HepG2 (cell line): ENCODE measurements around the gene HID1. TPM values are rescaled to one million over a fixed set of nuclear protein-coding genes. Genes with fewer than 3 reads are reported as not detected.
A peak's percentile ranks its signal among the peaks of the same experiment; 100 is the strongest.

Experiments used
- GTF2F1 ChIP-seq: fragments of 150-350 bp; IDR thresholded peaks from 2 replicates; pipeline ENCODE4 v1.6.1; 2014; ENCODE audit warnings: low read length
- IRF2 ChIP-seq: IDR thresholded peaks from 2 replicates; pipeline ENCODE4 v1.6.1; 2018; ENCODE audit warnings: missing genetic modification reagents, missing compliant biosample characterization
- ISX ChIP-seq: sonication (generic); formaldehyde crosslinking; conservative IDR thresholded peaks from 2 replicates; pipeline ENCODE4 v1.5.0; 2020; ENCODE audit warnings: missing genetic modification reagents
- JUNB ChIP-seq: sonication (generic); formaldehyde crosslinking; IDR thresholded peaks from 2 replicates; pipeline ENCODE4 v1.8.0; 2022; ENCODE audit warnings: missing genetic modification reagents, mild to moderate bottlenecking, borderline replicate concordance
- KMT2B ChIP-seq: IDR thresholded peaks from 2 replicates; pipeline ENCODE4 v1.6.1; 2016; ENCODE audit warnings: missing genetic modification reagents, missing compliant biosample characterization
- MBD4 ChIP-seq: IDR thresholded peaks from 2 replicates; pipeline ENCODE4 v1.6.1; 2012; ENCODE audit warnings: low read length, inconsistent platforms, borderline replicate concordance
- NBN ChIP-seq: fragments of 450-650 bp; conservative IDR thresholded peaks from 2 replicates; pipeline ENCODE4 v1.6.1; 2017
- PHF5A ChIP-seq: IDR thresholded peaks from one replicate; pipeline ENCODE4 v1.6.1; 2018; ENCODE audit warnings: low read depth, missing genetic modification reagents; ENCODE audit not compliant: unreplicated experiment
- RAD21 ChIP-seq: fragments of 450-650 bp; formaldehyde crosslinking; IDR thresholded peaks from 2 replicates; pipeline ENCODE4 v1.5.0; 2020; ENCODE audit warnings: mild to moderate bottlenecking
- ZNF274 ChIP-seq: sonication (generic); formaldehyde crosslinking; IDR thresholded peaks from 2 replicates; pipeline ENCODE4 v1.5.1; 2020; ENCODE audit warnings: mild to moderate bottlenecking, missing genetic modification reagents
- ZNF44 ChIP-seq: sonication (generic); formaldehyde crosslinking; IDR thresholded peaks from 2 replicates; pipeline ENCODE4 v1.5.1; 2020; ENCODE audit warnings: mild to moderate bottlenecking, missing genetic modification reagents
- ZNF562 ChIP-seq: sonication (generic); formaldehyde crosslinking; IDR thresholded peaks from 2 replicates; pipeline ENCODE4 v1.8.0; 2022; ENCODE audit warnings: missing genetic modification reagents, borderline replicate concordance
- ZNF777 ChIP-seq: sonication (generic); formaldehyde crosslinking; IDR thresholded peaks from 2 replicates; pipeline ENCODE4 v1.4.0; 2020; ENCODE audit warnings: missing genetic modification reagents
- ZSCAN30 ChIP-seq: sonication (generic); formaldehyde crosslinking; IDR thresholded peaks from 2 replicates; pipeline ENCODE4 v1.5.0; 2020; ENCODE audit warnings: mild to moderate bottlenecking, missing genetic modification reagents
- polyA plus RNA-seq, 8 experiments: library from polyadenylated mRNA; depleted of rRNA in 3 of 8; stranded (reverse) in 7 of 8; unstranded in 1 of 8; fragments of >200 nt; fragmentation: Illumina TruSeq in 4 of 8; extraction: Trizol in 4 of 8; gene quantifications; 2 replicates each; pipeline versions ENCODE4 v1.2.1 to v1.2.3, GENCODE V29; 2011 to 2016; ENCODE audit warnings: low read depth in 4 of 8, missing spikeins in 1 of 8, mixed read lengths in 1 of 8; ENCODE audit not compliant: insufficient read depth in 1 of 8
- total RNA-seq, 5 experiments: library from RNA; depleted of rRNA; stranded (reverse); fragments of >200 nt; fragmentation: Illumina TruSeq; extraction: Trizol; gene quantifications; 2 replicates each; pipeline ENCODE4 v1.2.3, GENCODE V29; 2016; ENCODE audit warnings: low read depth in 1 of 5
- TF ChIP-seq, protein P1 (sequence below): sonication (generic); formaldehyde crosslinking; IDR thresholded peaks from 2 replicates; pipeline ENCODE4 v1.8.1; 2023; ENCODE audit warnings: mild to moderate bottlenecking, inconsistent platforms, moderate library complexity, missing genetic modification reagents, borderline replicate concordance
- TF ChIP-seq, protein P2 (sequence below): IDR thresholded peaks from 2 replicates; pipeline ENCODE4 v1.6.1; 2016; ENCODE audit warnings: mild to moderate bottlenecking
- TF ChIP-seq, protein P3 (sequence below): sonication (generic); formaldehyde crosslinking; IDR thresholded peaks from 2 replicates; pipeline ENCODE4 v1.5.1; 2020; ENCODE audit warnings: mild to moderate bottlenecking, missing genetic modification reagents, moderate library complexity
- TF ChIP-seq, protein P4 (sequence below): sonication (generic); formaldehyde crosslinking; IDR thresholded peaks from 2 replicates; pipeline ENCODE4 v1.8.0; 2022; ENCODE audit warnings: mild to moderate bottlenecking, missing genetic modification reagents; ENCODE audit not compliant: insufficient replicate concordance
- TF ChIP-seq, protein P5 (sequence below): sonication (generic); formaldehyde crosslinking; IDR thresholded peaks from 2 replicates; pipeline ENCODE4 v1.4.0; 2020; ENCODE audit warnings: missing genetic modification reagents

Gene HID1
- total and polyA plus RNA-seq, 2 of the 13 experiments (the other 11 are each of a cell fraction or from before 2014, with no cell fraction given): 2.1 to 10.6 TPM

DNA sequence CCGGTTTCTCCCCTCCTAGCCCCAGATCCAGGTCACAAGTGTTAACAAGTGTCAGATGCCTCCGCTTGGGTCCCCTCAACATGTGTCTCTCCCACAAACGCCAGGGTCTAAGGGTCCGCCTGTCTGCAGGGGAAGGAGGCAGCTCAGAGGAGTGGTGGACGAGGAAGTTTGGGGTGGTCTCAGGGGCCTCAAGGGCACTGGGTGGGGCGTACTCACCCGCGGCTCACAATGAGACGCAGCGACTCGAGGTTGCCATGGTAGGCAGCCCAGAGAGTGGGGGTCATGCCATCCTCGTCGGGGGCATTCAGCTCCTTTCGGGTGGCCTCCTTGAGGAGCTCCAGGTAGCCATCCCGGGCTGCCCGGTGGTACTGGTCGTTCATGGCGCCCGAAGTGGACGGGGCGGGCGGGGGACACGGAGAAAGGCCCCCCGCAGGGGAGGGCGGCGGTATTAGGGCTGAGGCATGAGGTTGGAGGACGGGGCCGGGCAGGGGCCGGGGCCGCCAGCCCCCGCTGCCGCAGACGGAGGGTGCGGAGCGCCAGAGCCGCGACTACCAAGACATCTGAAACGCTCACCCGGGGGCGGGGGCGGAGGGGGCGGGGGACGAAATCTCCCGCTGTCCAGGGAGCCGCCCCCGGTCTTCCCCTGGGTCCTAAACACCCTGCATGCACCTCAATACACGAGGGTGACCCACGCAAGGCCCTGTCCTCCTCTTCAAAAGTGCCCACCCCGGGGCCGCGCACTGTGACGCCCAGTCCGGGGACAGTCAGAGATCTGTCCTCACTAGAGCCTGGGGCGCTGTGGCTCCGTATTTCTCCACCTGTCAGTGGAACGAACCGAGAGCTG, 49.6 kb downstream of the HID1 start, which contains the start of gene USH1G (continued):
- no peak for TF ChIP-seq ZNF274 (CRISPR knock-in tag)
- TF ChIP-seq JUNB (CRISPR knock-in tag): no peak
- TF ChIP-seq KMT2B (CRISPR knock-in tag): no peak
- no peak for TF ChIP-seq ISX (CRISPR knock-in tag)
- TF ChIP-seq ZNF44 (CRISPR knock-in tag): no peak
- no peak for TF ChIP-seq NBN
- 0 out of 2 replicates have a peak, but pooled peaks have one; percentile 24 for TF ChIP-seq ZSCAN30
- TF ChIP-seq, protein P1, sequence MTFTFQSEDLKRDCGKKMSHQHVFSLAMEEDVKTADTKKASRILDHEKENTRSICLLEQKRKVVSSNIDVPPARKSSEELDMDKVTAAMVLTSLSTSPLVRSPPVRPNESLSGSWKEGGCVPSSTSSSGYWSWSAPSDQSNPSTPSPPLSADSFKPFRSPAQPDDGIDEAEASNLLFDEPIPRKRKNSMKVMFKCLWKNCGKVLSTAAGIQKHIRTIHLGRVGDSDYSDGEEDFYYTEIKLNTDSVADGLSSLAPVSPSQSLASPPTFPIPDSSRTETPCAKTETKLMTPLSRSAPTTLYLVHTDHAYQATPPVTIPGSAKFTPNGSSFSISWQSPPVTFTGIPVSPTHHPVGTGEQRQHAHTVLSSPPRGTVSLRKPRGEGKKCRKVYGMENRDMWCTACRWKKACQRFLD (CRISPR knock-in tag): no peak
- TF ChIP-seq, protein P2, sequence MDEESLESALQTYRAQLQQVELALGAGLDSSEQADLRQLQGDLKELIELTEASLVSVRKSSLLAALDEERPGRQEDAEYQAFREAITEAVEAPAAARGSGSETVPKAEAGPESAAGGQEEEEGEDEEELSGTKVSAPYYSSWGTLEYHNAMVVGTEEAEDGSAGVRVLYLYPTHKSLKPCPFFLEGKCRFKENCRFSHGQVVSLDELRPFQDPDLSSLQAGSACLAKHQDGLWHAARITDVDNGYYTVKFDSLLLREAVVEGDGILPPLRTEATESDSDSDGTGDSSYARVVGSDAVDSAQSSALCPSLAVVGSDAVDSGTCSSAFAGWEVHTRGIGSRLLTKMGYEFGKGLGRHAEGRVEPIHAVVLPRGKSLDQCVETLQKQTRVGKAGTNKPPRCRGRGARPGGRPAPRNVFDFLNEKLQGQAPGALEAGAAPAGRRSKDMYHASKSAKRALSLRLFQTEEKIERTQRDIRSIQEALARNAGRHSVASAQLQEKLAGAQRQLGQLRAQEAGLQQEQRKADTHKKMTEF: no peak
- TF ChIP-seq, protein P3, sequence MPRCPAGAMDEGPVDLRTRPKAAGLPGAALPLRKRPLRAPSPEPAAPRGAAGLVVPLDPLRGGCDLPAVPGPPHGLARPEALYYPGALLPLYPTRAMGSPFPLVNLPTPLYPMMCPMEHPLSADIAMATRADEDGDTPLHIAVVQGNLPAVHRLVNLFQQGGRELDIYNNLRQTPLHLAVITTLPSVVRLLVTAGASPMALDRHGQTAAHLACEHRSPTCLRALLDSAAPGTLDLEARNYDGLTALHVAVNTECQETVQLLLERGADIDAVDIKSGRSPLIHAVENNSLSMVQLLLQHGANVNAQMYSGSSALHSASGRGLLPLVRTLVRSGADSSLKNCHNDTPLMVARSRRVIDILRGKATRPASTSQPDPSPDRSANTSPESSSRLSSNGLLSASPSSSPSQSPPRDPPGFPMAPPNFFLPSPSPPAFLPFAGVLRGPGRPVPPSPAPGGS (CRISPR knock-in tag): no peak
- no peak for TF ChIP-seq MBD4
- TF ChIP-seq ZNF777 (CRISPR knock-in tag): peak; percentile 64; the same call in 1 of the 2 replicates
- no peak for TF ChIP-seq ZNF562 (CRISPR knock-in tag)
- no peak for TF ChIP-seq RAD21 (CRISPR knock-in tag)
- TF ChIP-seq, protein P4, sequence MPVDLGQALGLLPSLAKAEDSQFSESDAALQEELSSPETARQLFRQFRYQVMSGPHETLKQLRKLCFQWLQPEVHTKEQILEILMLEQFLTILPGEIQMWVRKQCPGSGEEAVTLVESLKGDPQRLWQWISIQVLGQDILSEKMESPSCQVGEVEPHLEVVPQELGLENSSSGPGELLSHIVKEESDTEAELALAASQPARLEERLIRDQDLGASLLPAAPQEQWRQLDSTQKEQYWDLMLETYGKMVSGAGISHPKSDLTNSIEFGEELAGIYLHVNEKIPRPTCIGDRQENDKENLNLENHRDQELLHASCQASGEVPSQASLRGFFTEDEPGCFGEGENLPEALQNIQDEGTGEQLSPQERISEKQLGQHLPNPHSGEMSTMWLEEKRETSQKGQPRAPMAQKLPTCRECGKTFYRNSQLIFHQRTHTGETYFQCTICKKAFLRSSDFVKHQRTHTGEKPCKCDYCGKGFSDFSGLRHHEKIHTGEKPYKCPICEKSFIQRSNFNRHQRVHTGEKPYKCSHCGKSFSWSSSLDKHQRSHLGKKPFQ (CRISPR knock-in tag): peak; percentile 13
- no peak for TF ChIP-seq PHF5A (CRISPR knock-in tag)
- TF ChIP-seq, protein P5, sequence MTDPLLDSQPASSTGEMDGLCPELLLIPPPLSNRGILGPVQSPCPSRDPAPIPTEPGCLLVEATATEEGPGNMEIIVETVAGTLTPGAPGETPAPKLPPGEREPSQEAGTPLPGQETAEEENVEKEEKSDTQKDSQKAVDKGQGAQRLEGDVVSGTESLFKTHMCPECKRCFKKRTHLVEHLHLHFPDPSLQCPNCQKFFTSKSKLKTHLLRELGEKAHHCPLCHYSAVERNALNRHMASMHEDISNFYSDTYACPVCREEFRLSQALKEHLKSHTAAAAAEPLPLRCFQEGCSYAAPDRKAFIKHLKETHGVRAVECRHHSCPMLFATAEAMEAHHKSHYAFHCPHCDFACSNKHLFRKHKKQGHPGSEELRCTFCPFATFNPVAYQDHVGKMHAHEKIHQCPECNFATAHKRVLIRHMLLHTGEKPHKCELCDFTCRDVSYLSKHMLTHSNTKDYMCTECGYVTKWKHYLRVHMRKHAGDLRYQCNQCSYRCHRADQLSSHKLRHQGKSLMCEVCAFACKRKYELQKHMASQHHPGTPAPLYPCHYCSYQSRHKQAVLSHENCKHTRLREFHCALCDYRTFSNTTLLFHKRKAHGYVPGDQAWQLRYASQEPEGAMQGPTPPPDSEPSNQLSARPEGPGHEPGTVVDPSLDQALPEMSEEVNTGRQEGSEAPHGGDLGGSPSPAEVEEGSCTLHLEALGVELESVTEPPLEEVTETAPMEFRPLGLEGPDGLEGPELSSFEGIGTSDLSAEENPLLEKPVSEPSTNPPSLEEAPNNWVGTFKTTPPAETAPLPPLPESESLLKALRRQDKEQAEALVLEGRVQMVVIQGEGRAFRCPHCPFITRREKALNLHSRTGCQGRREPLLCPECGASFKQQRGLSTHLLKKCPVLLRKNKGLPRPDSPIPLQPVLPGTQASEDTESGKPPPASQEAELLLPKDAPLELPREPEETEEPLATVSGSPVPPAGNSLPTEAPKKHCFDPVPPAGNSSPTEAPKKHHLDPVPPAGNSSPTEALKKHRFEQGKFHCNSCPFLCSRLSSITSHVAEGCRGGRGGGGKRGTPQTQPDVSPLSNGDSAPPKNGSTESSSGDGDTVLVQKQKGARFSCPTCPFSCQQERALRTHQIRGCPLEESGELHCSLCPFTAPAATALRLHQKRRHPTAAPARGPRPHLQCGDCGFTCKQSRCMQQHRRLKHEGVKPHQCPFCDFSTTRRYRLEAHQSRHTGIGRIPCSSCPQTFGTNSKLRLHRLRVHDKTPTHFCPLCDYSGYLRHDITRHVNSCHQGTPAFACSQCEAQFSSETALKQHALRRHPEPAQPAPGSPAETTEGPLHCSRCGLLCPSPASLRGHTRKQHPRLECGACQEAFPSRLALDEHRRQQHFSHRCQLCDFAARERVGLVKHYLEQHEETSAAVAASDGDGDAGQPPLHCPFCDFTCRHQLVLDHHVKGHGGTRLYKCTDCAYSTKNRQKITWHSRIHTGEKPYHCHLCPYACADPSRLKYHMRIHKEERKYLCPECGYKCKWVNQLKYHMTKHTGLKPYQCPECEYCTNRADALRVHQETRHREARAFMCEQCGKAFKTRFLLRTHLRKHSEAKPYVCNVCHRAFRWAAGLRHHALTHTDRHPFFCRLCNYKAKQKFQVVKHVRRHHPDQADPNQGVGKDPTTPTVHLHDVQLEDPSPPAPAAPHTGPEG (CRISPR knock-in tag): no peak
- no peak for TF ChIP-seq GTF2F1
- no peak for TF ChIP-seq IRF2 (CRISPR knock-in tag)
